GM19043 (cell line): ENCODE results near the gene SLC10A7.

Experiments
- ATAC-seq: cut with Tn5 transposase; IDR thresholded peaks from one replicate; pipeline ENCODE4 v1.9.1; 2021; ENCODE audit warnings: low read depth; ENCODE audit not compliant: unreplicated experiment

Gene SLC10A7

GRCh38 chr4:146327859-146328650 lies 193.7 kb downstream of the SLC10A7 start:
- no peak for ATAC-seq

- ATAC-seq = no peak
Observed at GRCh38 chr4:146318894-146319293, 202.8 kb downstream of the SLC10A7 start.

- no peak for ATAC-seq
Observed at GRCh38 chr4:146317783-146318182, 204.0 kb downstream of the SLC10A7 start.

GRCh38 chr4:146315184-146315583 lies 206.6 kb downstream of the SLC10A7 start:
- no peak for ATAC-seq

GRCh38 chr4:146311238-146311970 lies 210.3 kb downstream of the SLC10A7 start:
- ATAC-seq = no peak

GRCh38 chr4:146310319-146311021 lies 211.3 kb downstream of the SLC10A7 start:
- ATAC-seq = peak; percentile 82

GRCh38 chr4:146308951-146309350 lies 212.8 kb downstream of the SLC10A7 start:
- ATAC-seq = no peak

- no peak for ATAC-seq
Observed at GRCh38 chr4:146302822-146303221, 218.9 kb downstream of the SLC10A7 start.

- no peak for ATAC-seq
Observed at GRCh38 chr4:146299607-146300006, 222.1 kb downstream of the SLC10A7 start.

GRCh38 chr4:146294776-146295175 lies 227.0 kb downstream of the SLC10A7 start:
- no peak for ATAC-seq

GRCh38 chr4:146292508-146292907 lies 229.2 kb downstream of the SLC10A7 start:
- no peak for ATAC-seq

- ATAC-seq = no peak
Observed at GRCh38 chr4:146291313-146291712, 230.4 kb downstream of the SLC10A7 start.

- ATAC-seq = no peak
Observed at GRCh38 chr4:146288193-146288592, 233.5 kb downstream of the SLC10A7 start.

- ATAC-seq = no peak
Observed at GRCh38 chr4:146285037-146285436, 236.7 kb downstream of the SLC10A7 start.

GRCh38 chr4:146283758-146284651 lies 237.7 kb downstream of the SLC10A7 start:
- no peak for ATAC-seq

GRCh38 chr4:146282657-146283056 lies 239.1 kb downstream of the SLC10A7 start:
- no peak for ATAC-seq

- ATAC-seq = no peak
Observed at GRCh38 chr4:146278986-146279385, 242.8 kb downstream of the SLC10A7 start.

GRCh38 chr4:146275370-146275769 lies 246.4 kb downstream of the SLC10A7 start:
- ATAC-seq = no peak

GRCh38 chr4:146274774-146275173 lies 247.0 kb downstream of the SLC10A7 start:
- ATAC-seq = no peak

GRCh38 chr4:146273204-146273901 lies 248.4 kb downstream of the SLC10A7 start:
- ATAC-seq = peak; percentile 48
